BLaER1 (cell line): ENCODE data around the gene TTC34.
"Not testable (repeated sequence)": the region's sequence is repeated elsewhere in the genome, so short reads cannot be mapped to it uniquely, and the experiment has no call there.

Experiments used
- H3K27ac ChIP-seq: shearing (Covaris generic); formaldehyde crosslinking; 2 replicates; pipeline ENCODE4 v1.8.1; 2022
- H3K27me3 ChIP-seq: shearing (Covaris generic); formaldehyde crosslinking; 2 replicates; pipeline ENCODE4 v1.8.1; 2022
- H3K36me3 ChIP-seq: shearing (Covaris generic); formaldehyde crosslinking; 2 replicates; pipeline ENCODE4 v1.8.1; 2022
- H3K4me1 ChIP-seq: shearing (Covaris generic); formaldehyde crosslinking; 2 replicates; pipeline ENCODE4 v1.8.1; 2022
- H3K4me2 ChIP-seq: shearing (Covaris generic); formaldehyde crosslinking; 2 replicates; pipeline ENCODE4 v1.8.1; 2022
- H3K4me3 ChIP-seq: shearing (Covaris generic); formaldehyde crosslinking; 2 replicates; pipeline ENCODE4 v1.8.1; 2022
- H3K9ac ChIP-seq: shearing (Covaris generic); formaldehyde crosslinking; 2 replicates; pipeline ENCODE4 v1.8.1; 2022
- H3K9me3 ChIP-seq: shearing (Covaris generic); formaldehyde crosslinking; 2 replicates; pipeline ENCODE4 v1.8.1; 2022
- H4K20me1 ChIP-seq: shearing (Covaris generic); formaldehyde crosslinking; 2 replicates; pipeline ENCODE4 v1.8.1; 2022
- Cebpa-rat ChIP-seq: shearing (Covaris generic); IDR thresholded peaks from 2 replicates; pipeline ENCODE4 v1.8.1; 2022

TTC34 gene

DNA sequence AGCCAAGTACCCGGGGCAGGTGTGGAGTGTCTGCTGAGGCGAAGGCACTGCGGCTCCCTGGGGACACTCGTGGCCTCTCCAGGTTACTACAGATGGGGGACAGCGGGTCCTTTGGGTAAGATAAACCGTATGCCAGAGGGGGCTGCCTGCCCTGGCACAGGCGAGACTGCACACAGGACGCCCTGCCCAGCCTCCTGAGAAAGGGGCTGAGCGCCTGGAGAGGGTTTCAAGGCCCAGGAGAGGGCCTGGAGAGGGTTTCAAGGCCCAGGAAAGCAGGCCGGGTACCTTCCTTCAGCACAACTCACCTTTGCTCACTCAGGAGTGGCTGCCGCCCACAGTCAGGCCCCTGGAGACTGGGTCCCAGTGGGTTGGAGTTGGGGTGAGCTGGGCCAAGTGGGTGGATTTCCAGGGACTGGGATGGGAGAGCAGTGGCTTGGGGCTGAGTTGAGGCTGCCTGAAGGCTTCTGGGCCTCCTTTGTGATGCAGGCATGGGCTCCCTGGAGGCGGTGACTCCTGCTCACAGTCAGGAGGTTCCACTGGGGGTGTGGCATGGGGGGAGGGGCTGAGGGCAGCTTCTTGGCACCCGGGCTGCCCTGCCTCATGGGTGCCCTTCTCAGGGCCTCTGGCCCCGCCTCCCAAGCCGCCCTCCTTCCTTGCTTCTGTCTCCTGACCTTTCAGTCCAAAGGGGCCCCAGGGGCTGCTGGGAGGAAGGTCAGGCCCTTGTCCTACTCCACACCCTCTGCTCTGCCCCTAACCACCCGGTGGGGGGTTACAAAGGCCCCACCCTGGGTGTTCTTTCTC, 168.7 kb downstream of the TTC34 start, which contains the start of gene MMEL1:
Gene MMEL1 (minus strand): TSS at position 456 of the 801 bp plus-strand sequence. CDS start 3,532 bp downstream, outside the sequence.
- peaks cover 22% of the 10 kb centered on the region for H3K4me1 ChIP-seq
- peaks cover 33% of the 10 kb centered on the region for H3K27me3 ChIP-seq
- H3K4me2 ChIP-seq: peak within 1 kb of the TSS; percentile 59
- no peak within 1 kb of the TSS for H3K9ac ChIP-seq
- TF ChIP-seq Cebpa-rat: no peak
- H3K27ac ChIP-seq: no peak within 1 kb of the TSS
- peaks cover 44% of the 10 kb centered on the region for H3K9me3 ChIP-seq
- peaks cover 11% of the 10 kb centered on the region; the same call in 1 of the 2 replicates for H4K20me1 ChIP-seq
- no peaks in the 10 kb centered on the region for H3K36me3 ChIP-seq
- no peak within 1 kb of the TSS for H3K4me3 ChIP-seq

DNA sequence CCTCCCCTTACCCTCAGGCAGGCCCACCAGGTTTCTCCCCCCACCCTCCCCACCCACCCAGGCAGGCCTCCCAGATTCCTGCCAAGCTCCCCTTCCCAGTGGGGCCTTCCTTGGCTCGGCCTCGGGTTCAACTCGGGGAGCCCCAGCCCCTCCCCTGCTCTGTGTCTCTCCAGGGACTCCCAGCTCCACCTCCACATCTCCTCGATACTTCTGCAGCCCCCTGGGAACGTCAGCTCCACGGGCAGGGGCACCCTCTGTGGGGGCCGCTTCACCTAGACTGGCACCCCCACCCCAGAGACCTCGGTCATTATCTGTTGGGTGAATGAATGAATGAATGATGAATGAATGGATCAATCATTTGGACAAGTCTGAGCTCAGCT, 169.5 kb downstream of the TTC34 start:
- Histone ChIP-seq H3K27ac (no peak overlapping the region), H3K9me3 (peaks cover 36% of the 10 kb centered on the region), H3K4me3 (no peak overlapping the region), H3K36me3 (no peaks in the 10 kb centered on the region), H3K9ac (no peak overlapping the region), H3K4me1 (peaks cover 22% of the 10 kb centered on the region), H3K4me2 (peak overlapping the region; percentile 59; the same call in 1 of the 2 replicates), H4K20me1 (peaks cover 12% of the 10 kb centered on the region; the same call in 1 of the 2 replicates), H3K27me3 (peaks cover 40% of the 10 kb centered on the region)
- TF ChIP-seq Cebpa-rat: no peak

DNA sequence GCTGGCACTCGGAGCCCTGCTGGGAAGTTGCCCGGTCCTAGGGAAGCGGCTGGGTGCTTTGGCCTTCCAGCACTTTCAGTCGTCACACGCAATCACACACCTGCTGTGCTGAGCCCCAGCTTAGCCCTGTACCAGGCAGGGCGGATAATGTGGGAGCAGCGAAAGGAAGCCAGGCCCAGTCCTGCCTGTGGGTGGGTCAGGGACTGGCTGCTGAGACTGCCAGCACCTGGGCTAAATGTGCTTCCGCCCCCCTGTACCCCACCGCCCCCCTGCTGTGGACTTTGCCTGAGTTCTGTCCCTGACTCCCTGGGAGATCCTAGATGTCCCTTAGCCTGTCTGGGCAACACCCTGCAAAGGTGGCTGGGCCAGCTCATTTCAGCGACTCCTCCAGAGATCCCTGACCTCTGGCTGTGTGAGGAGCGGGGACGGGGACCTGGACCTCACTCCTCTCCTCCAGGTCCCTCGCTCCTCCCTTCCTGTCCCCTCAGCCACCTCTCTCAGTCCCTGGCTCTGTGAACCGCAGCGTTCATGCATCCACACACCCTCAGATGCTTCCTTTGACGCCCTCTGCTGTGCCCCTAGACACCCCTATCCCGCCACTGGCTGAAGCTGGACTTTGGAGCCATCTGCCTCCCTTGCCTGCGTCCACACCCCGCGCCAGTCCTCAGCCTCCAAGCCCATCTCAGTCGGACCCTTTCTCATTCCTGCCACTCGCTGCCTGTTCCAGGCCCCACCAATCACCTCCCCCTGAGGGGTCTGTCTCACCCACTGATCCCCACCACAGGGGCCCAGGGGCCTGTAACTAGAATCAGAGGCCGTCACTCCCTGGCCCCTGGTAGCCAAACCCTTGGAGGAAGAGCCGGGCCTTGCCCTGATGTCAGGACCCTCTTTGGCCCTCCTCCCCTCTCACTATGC, 170.1 kb downstream of the TTC34 start:
- Histone ChIP-seq H3K4me3 (no peak overlapping the region), H4K20me1 (peaks cover 12% of the 10 kb centered on the region; the same call in 1 of the 2 replicates), H3K4me1 (peaks cover 22% of the 10 kb centered on the region), H3K27me3 (peaks cover 47% of the 10 kb centered on the region), H3K9ac (no peak overlapping the region), H3K4me2 (peak overlapping the region; percentile 26; the same call in 1 of the 2 replicates), H3K36me3 (no peaks in the 10 kb centered on the region), H3K27ac (no peak overlapping the region), H3K9me3 (peaks cover 30% of the 10 kb centered on the region)
- TF ChIP-seq Cebpa-rat: no peak

DNA sequence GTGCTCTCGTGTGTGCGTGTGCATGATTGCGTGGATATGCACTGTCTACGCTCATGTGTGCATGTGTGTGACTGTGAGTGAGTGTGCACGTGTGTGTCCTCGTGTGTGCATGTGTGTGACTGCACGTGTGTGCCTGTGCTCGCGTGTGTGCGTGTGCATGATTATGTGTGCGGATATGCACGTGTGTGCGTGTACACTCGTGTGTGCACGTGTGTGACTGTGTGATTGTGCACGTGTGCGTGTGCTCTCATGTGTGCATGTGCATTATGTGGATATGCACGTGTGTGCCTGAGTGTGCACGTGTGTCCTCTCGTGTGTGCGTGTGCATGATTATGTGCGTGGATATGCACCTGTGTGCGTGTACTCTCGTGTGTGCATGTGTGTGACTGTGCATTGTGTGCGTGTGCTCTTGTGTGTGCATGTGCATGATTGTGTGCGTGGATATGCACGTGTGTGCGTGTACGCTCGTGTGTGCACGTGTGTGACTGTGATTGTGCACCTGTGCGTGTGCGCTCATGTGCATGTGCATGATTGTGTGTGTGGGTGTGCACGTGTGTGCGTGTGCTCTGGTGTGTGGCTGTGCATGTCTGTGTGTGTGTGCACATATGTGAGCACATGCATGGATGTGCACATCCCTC, 170.9 kb downstream of the TTC34 start:
- peaks cover 55% of the 10 kb centered on the region for H3K27me3 ChIP-seq
- H3K4me2 ChIP-seq: no peak overlapping the region
- H3K4me3 ChIP-seq: no peak overlapping the region
- no peak overlapping the region for H3K9ac ChIP-seq
- H3K4me1 ChIP-seq: peaks cover 22% of the 10 kb centered on the region
- peaks cover 12% of the 10 kb centered on the region; the same call in 1 of the 2 replicates for H4K20me1 ChIP-seq
- no peak for TF ChIP-seq Cebpa-rat
- no peak overlapping the region for H3K27ac ChIP-seq
- no peaks in the 10 kb centered on the region for H3K36me3 ChIP-seq
- peaks cover 22% of the 10 kb centered on the region for H3K9me3 ChIP-seq

DNA sequence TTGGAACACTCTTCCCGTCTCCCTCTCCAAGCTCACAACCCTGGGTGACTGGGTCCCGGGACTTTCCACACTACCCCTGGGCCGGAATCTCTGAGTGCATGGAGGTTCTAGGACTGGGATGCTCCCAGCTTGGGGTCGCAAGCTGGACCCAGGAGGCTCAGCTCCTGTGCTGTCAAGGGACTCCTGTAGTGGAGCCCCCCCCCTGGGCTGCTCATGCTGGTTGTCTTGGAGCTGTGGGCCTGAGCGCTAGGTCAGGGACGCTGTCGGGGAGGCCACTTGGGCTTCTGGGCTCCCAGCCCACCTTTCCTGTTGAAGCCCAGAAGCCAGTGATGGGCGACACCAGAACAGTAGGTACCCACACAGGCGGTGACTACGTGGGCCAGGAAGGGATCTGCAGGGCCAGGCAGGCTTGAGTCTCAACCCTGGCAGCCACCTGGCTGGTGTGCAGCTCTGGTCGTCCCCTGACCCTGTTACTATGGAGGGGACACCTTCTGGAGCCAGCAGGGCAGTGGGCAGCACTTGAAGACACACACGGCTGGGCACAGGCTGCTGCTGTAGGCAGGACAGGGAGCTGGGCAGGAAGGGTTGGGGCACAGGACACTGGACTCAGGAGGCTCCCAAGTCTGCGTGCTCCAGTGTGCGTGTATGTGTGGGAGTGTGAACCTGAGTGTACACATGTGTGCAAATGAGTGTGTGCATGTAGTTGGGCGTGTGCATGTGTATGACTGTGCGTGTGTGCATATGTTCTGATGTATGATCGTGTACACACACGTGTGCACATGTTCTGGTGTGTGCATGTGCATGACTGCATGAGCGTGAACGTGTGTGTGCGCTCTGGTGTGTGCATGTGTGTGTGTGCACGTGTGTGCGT, 171.6 kb downstream of the TTC34 start:
- Histone ChIP-seq H3K4me2 (no peak overlapping the region), H3K27me3 (peaks cover 62% of the 10 kb centered on the region), H3K4me3 (no peak overlapping the region), H4K20me1 (peaks cover 12% of the 10 kb centered on the region; the same call in 1 of the 2 replicates), H3K36me3 (no peaks in the 10 kb centered on the region), H3K4me1 (peaks cover 22% of the 10 kb centered on the region), H3K9me3 (peaks cover 16% of the 10 kb centered on the region; the same call in 1 of the 2 replicates), H3K9ac (no peak overlapping the region), H3K27ac (no peak overlapping the region)
- TF ChIP-seq Cebpa-rat: no peak

DNA sequence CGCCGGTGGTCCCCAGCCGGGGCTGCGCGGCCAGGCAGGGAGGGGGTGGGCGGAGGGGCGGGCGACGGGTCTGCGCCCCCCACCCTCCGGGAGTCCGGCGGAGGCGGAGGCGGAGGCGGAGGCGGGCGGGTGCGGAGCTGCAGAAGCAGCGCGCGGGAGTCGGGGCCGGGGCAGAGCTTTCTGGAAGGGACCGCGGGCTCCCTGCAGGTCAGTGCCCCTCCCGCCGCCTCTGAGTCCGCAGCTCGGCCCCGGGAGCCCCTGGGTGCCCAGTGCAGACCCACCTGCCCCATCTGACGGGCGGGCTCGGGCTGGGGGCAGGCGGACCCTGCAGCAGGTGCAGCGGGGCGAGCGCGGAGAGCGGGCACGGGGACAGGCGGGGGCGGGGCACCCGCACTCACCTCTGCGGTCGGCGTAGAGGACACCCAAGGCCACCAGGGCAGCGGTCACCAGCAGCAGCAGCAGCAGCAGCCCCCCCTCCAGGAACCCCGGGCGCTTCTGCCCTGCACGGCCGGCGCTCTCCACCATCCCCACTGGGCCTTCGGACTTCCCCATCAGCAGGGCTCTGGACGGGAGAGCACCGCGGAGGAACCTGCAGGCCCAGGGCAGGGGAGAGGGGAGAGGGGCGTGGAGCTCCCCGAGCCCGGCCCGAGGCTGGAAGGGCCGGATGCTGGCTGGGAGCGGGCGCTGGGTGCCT, 172.4 kb downstream of the TTC34 start:
- Histone ChIP-seq H3K36me3 (no peaks in the 10 kb centered on the region), H3K4me3 (no peak overlapping the region), H3K4me2 (no peak overlapping the region), H3K4me1 (peaks cover 22% of the 10 kb centered on the region), H3K27ac (no peak overlapping the region), H3K27me3 (peaks cover 66% of the 10 kb centered on the region), H4K20me1 (peaks cover 12% of the 10 kb centered on the region; the same call in 1 of the 2 replicates), H3K9me3 (peaks cover 16% of the 10 kb centered on the region; the same call in 1 of the 2 replicates), H3K9ac (no peak overlapping the region)
- TF ChIP-seq Cebpa-rat: no peak

DNA sequence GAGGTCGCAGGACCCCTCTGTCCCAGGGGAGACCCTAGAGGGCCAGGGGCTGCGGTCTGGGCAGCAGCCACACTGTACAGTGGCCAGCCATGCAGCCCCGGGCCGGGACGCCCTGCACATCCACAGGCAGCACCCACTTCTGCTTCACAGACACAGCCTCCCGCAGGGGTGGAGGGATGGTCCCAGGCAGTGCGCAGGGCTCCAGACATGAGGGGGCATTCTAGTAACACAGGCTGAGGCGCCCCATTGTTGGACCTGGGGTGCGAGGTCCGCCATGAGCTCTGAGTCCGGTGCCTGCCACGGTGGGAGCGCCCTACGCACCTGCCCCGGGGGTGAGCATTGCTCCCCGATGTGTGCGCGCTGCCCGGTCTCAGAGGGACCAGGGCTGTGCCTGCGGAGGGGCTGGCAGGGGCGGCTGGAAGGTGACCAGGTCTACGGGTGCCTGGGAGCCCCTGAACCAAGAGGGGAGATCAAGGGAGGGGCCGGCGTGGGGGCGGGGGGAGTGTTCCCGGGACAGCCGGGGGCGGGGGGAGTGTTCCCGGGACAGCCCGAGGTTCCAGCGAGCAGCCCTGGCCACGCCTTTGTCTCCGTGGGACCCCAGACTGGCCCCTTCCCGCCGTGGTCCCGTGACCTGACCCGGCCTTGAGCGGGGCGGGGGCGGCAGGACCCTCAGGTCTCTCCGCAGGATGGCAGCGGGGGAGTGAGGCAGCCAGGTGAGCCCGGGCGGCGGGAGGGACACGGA, 173.1 kb downstream of the TTC34 start:
- Histone ChIP-seq H3K4me2 (no peak overlapping the region), H3K9me3 (peaks cover 16% of the 10 kb centered on the region; the same call in 1 of the 2 replicates), H3K27me3 (peaks cover 66% of the 10 kb centered on the region), H4K20me1 (peaks cover 12% of the 10 kb centered on the region; the same call in 1 of the 2 replicates), H3K9ac (no peak overlapping the region), H3K36me3 (no peaks in the 10 kb centered on the region), H3K27ac (no peak overlapping the region), H3K4me3 (no peak overlapping the region), H3K4me1 (peaks cover 22% of the 10 kb centered on the region)
- no peak for TF ChIP-seq Cebpa-rat

DNA sequence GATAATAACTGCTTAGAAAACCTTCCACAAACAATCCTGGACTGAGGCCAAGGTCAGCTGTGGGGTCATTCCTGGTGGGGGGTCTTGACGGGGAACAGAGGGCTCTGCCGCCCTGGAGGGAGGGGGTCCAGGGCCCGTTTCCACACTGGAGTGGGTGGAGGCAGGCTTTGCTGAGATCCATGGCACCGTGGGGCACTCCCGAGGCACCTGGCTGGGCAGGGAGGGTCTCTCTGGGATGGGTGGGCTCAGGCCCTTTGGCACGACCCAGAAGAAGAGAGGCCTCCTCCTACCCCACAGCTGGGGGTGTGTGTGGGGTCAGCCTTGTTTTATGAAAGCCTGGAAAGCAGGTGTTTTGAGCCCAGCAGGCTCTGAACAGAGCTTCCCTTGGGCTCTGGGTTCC, 173.7 kb downstream of the TTC34 start:
- H3K9me3 ChIP-seq: peaks cover 16% of the 10 kb centered on the region; the same call in 1 of the 2 replicates
- H4K20me1 ChIP-seq: peaks cover 12% of the 10 kb centered on the region; the same call in 1 of the 2 replicates
- H3K27ac ChIP-seq: no peak overlapping the region
- no peaks in the 10 kb centered on the region for H3K36me3 ChIP-seq
- no peak for TF ChIP-seq Cebpa-rat
- H3K9ac ChIP-seq: no peak overlapping the region
- H3K4me3 ChIP-seq: no peak overlapping the region
- peaks cover 16% of the 10 kb centered on the region for H3K4me1 ChIP-seq
- H3K27me3 ChIP-seq: peaks cover 66% of the 10 kb centered on the region
- H3K4me2 ChIP-seq: no peak overlapping the region

DNA sequence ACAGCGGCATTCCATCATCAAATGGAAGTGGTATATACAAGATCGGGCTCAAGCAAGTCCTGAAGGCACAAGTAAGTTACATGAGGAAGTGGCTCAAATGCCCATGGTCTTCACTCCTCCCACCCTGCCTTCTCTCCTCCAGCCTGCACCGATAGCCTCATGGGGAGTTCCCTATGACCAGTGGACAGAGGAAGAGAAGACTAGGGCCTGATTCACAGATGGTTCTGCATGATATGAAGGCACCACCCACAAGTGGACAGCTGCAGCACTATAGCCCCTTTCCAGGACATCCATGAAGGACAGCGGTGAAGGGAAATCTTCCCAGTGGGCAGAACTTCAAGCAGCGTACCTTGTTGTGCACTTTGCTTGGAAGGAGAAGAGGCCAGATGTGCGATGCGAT, 175.7 kb downstream of the TTC34 start:
- Histone ChIP-seq H4K20me1 (peaks cover 12% of the 10 kb centered on the region; the same call in 1 of the 2 replicates), H3K9me3 (peaks cover 29% of the 10 kb centered on the region), H3K27me3 (peaks cover 64% of the 10 kb centered on the region)
- not testable (repeated sequence) for H3K4me1 ChIP-seq, H3K9ac ChIP-seq, H3K27ac ChIP-seq, H3K36me3 ChIP-seq, H3K4me2 ChIP-seq, H3K4me3 ChIP-seq
